ENCODE measurements around the gene DCAF15. TPM values are rescaled to one million over a fixed set of nuclear protein-coding genes. Genes with fewer than 3 reads are reported as not detected.
"Not testable (repeated sequence)": the region's sequence is repeated elsewhere in the genome, so short reads cannot be mapped to it uniquely, and the experiment has no call there.

Gene DCAF15
- polyA plus RNA-seq, 3 donors = 28.5 to 29.4 (median 28.6) TPM

DNA sequence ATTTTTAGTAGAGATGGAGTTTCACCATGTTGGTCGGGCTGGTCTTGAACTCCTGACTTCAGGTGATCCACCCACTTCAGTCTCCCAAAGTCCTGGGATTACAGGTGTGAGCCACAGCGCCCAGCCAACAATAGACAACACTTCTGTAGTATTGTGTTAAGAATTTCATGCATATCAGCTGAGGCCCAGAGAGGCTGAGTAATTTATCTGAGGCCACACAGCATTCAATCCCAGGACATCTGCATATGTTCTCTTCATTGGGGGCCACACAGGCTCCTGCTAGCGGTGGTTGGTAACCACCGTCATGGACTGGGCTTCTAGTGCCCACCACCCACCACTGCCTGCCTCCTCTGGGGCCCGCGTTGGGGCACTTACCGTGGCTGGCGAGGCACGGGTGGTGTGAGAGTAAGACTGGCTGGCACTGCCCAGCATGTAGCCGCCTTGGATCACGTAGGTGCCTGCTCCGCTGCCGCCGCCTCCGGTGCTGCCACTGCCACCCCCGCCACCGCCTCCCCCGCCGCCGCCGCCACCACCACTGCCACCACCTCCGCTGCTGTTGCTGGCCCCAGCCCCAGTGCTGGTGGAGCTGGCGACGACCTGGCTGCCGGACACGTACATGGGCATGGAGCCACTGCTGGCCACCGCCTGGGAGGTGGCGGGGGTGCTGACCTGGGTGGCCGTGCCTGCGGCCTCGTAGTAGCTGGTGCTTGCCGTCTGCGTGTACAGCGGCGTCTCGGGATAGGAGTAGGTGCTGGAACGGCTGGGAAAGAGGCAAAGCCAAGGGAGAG lies 20.3 kb downstream of the DCAF15 start:
- no peak for DNase-seq (ENCODE audit: low read depth in 3 of 3, low spot score in 2 of 3)

DNA sequence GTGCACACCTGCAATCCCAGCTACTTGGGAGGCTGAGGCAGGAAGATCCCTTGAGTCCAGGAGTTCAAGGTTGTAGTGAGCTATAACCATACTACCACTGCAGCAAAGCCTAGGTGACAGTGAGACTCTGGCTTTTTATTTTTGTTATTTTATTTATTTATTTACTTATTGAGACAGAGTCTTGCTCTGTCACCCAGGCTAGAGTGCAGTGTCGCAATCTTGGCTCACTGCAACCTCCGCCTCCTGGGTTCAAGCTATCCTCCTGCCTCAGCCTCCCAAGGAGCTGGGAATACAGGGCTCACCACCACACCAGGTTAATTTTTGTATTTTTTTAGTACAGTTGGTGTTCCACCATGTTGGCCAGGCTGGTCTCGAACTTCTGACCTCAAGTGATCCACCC lies 21.2 kb downstream of the DCAF15 start:
- DNase-seq (ENCODE audit: low read depth in 3 of 3, low spot score in 2 of 3) = not testable (repeated sequence)

- no peak for DNase-seq (ENCODE audit: low read depth in 3 of 3, low spot score in 2 of 3)
Measured at GRCh38 chr19:13974073-13974472, 21.8 kb downstream of the DCAF15 start.

DNA sequence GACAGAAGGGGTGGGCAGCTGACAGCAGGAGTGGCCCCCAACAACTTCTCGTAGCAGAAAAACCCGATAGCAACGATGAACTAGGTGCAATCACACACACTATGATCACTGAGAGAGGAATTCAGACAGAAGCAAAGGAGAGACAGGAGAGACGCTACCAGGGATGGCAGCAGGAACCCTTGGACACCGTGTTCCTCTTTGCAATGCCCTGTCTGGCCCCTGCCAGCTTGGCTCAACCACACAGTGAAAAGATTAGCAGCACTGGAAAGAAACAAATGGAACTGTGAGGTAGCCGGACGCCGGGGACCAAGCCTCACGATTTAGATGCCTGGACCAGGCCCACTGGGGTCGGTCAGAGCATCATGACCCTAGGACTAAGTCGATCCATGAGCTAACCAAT lies 23.6 kb downstream of the DCAF15 start:
- no peak for DNase-seq (ENCODE audit: low read depth in 3 of 3, low spot score in 2 of 3)

- DNase-seq (ENCODE audit: low read depth in 3 of 3, low spot score in 2 of 3) = no peak
Measured at GRCh38 chr19:13976446-13976845, 24.1 kb downstream of the DCAF15 start.

- DNase-seq (ENCODE audit: low read depth in 3 of 3, low spot score in 2 of 3) = no peak
Measured at GRCh38 chr19:13977803-13978202, 25.5 kb downstream of the DCAF15 start.

DNA sequence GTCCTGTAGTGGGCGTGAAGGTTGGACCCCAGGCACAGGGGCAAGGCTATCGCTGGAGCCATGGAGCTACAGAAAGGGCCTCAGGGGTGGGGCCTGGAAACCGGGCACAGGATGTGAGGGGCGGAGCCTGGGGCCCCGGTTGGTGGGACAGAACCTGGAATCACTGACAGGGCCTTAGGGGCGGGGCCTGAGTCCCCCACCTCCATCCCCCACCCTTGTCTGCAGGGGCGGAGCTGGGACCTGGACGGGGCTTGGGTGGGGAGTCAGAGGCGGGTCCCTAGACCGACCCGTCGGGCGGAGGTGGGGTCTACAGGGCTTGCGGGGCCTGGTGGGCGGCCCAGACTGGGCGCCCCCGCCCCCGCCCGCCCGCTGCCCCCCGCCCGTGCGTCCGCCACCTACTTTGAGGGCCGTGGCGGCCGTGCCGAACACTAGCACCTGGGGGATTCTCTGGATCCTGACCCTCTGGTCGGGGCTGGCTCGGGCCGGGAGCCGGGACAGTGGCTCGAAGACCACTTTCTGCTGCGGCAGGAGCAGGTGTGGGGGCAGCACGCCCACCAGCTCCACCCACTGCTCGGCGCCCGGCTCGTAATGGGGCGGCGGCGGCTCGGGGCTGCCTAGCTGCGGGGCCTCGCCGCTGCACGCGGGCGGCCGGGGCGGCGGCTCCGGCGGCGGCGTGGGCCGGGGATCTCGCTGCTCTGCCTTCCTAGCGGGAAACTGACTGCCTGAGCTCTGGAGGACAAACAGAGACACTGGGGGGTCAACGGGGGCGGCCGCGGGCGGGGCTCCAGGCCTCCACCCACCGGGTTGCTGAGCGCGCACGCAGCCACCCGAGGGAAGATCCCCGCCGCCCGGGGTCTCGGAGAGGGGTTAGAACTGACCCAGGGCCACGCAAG lies 26.3 kb downstream of the DCAF15 start:
- DNase-seq (ENCODE audit: low read depth in 3 of 3, low spot score in 2 of 3) = peak in 1 of 3 donors; percentile 59

GRCh38 chr19:13979244-13979615 lies 26.9 kb downstream of the DCAF15 start:
- DNase-seq (ENCODE audit: low read depth in 3 of 3, low spot score in 2 of 3) = no peak

- no peak for DNase-seq (ENCODE audit: low read depth in 3 of 3, low spot score in 2 of 3)
Measured at GRCh38 chr19:13979686-13980085, 27.4 kb downstream of the DCAF15 start.

DNA sequence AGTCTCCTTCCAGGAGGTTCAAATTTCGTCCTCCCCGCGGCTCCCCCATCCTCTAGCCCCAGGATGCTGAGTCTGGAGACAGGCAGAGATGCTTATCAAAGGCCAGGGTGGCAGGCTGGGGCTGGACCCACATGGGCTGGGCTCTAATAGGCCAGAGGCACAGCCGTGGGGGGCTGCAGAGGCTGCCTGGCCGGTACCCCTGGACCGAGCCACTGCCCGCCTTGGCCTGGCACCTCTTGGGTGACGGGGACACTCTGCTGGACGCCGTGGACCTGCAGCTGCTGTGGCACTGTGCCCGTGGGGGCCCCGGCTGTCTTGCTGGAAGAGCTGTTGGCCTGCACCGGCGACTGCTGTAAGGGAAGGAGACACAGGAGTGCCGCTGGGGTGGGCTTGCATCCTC lies 28.0 kb downstream of the DCAF15 start:
- no peak for DNase-seq (ENCODE audit: low read depth in 3 of 3, low spot score in 2 of 3)

GRCh38 chr19:13981021-13981420 lies 28.7 kb downstream of the DCAF15 start:
- no peak for DNase-seq (ENCODE audit: low read depth in 3 of 3, low spot score in 2 of 3)

DNA sequence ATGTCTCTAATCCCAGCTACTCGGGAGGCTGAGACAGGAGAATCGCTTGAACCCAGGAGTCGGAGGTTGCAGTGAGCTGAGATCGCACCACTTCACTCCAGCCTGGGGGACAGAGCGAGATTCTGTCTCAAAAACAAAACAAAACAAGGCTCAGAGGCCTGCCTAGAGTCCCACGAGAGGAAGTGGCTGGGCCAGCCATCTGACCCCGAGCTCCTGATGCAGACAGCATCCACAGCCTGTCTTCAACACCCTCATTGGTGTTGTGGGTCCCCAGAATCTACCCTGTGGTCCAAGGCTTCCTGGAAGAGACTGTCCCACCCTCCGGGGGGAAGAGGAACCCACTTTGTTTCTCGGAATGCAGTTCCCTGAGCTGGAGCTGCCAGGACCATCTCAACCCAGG lies 29.2 kb downstream of the DCAF15 start:
- DNase-seq (ENCODE audit: low read depth in 3 of 3, low spot score in 2 of 3) = no peak

DNA sequence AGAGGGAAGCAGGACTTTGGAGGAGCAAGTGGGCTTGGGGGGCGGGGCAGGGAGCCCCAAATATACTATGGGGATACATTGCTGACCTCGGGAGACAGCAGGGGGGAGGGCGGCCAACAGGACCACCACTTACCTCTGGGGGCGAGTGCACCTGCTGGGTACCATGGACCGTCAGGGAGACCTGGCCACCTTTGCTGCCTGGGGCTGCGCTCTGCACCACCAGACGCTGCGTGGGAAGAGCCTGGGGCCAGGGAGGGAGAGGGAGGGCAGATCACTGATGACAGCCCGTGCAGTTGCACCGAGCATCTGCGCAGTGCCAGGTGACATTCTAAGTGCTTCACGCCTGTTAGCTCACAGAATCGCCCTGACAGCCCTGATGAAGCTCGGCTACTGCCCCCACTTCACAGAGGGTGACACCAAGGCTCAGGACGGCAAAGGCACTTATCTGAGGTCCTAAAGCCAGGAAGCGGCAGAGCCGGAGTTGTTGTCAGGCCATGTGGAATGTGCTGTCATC lies 29.7 kb downstream of the DCAF15 start:
- DNase-seq (ENCODE audit: low read depth in 3 of 3, low spot score in 2 of 3) = no peak

GRCh38 chr19:13982773-13983172 lies 30.5 kb downstream of the DCAF15 start:
- DNase-seq (ENCODE audit: low read depth in 3 of 3, low spot score in 2 of 3) = no peak

DNA sequence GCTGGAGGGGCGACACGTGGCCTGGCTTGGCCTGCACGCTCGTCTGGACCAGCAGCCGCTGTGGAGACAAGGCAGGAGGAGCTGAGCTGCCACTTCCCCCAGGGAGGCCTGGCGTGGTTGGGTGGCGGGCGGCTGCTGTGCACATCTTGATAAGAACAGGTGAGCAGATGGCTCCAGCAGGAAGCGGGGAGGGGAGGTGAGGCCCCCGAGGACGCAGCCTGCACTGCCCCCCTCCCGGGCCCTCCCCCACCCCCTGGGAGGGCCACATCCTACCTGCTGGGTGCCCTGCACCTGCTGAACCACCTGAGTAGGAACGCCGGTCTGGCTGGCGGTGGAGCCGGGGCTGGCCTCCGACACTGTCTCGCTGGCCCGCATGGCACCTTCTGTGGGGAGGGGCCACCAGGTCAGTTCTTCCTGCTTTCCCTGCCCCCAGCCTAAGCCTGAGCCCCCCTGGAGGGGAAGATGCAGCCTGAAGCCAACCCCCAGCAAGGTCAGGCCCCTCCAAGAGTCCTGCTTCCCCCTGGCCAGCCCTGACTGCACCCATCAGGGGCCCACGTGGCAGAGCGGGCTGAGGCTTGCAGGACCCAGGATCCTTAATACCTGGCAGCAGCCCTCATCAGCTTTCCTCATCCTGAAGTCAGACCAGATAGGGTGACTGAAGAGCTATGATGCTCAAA lies 31.0 kb downstream of the DCAF15 start:
- no peak for DNase-seq (ENCODE audit: low read depth in 3 of 3, low spot score in 2 of 3)

DNA sequence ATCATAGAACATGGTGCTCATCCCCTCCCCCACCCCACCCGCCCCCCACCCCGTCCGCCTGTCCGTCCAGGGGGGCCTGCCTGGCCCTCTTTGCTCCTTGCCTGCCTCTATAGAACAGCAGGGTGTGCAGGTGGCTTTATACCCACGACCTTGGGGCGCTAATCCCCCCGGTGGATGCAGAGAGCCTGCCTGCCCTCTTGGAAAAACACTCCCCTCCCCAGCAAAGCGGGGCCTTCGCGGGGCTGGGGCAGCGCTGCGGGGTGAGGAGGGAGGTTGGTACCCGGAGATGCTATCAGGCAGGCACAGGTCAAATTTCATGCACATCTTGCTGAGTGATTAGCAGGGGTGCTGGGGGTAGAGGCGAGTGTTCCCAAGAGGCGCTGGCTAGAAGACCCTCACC lies 31.9 kb downstream of the DCAF15 start:
- no peak for DNase-seq (ENCODE audit: low read depth in 3 of 3, low spot score in 2 of 3)

DNA sequence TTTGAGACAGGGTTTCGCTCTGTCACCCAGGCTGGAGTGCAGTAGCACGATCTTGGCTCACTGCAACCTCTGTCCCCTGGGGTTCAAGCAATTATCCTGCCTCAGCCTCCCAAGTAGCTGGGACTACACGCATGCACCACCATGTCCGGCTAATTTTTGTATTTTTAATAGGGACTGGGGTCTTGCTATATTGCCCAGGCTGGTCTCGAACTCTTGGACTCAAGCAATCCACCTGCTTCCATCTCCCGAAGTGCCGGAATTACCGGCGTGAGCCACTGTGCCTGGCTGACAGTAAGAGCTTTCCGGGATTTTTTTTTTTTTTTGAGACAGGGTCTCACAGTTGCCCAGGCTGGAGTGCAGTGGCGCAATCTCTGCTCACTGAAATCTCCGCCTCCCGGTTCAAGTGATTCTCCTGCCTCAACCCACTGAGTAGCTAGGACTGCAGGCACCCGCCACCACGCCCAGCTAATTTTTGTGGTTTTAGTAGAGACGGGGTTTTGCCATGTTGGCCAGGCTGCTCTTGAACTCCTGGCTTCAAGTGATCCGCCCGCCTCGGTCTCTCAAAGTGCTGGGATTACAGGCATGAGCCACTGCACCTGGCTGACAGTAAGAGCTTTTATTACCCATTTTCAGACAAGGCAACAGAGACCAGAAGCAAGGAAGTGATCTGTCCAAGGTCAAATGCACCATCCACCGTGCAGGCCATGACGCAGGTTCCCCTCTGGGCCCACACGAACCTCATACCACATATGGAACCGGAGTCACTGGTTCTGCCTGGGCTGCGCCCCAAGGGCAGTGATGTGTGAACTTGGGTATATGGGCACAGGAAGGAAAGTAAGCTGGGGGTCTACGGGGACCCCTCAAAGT lies 32.8 kb downstream of the DCAF15 start:
- no peak for DNase-seq (ENCODE audit: low read depth in 3 of 3, low spot score in 2 of 3)

DNA sequence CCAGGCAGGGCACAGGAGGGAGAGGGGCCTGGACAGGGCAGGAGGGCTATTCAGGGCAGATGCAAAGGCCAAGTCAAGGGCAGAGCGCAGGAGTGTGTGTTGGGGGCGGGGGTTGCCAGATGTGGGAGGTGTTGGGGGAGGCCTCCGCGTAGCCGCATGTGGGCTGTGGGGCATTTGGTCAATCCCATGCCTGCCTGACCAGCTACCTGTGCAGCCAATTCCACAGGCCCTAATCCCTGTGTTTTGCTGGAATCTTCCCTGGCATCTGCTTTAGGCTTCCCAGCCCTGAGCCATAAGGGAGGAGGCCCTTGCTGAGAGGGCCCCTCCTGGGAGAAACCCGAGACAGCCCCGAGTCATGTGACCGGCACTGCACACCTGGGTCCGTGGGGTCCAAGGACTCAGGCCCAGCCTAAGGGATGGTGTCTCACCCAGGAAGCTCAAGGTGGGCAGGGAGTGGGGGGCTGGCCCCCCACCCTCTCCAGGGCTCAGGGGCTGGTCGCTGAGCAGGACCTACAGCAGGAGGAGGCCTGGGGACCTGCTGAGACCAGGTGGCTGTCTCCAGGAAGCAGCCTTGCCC lies 33.5 kb downstream of the DCAF15 start:
- DNase-seq (ENCODE audit: low read depth in 3 of 3, low spot score in 2 of 3) = no peak

- no peak for DNase-seq (ENCODE audit: low read depth in 3 of 3, low spot score in 2 of 3)
Measured at GRCh38 chr19:13986348-13986904, 34.1 kb downstream of the DCAF15 start.
